Sigmoid colon (tissue), 7 donors: ENCODE results near the gene POLG. TPM values are rescaled to one million over a fixed set of nuclear protein-coding genes. Genes with fewer than 3 reads are reported as not detected.

Experiments
- DNase-seq: peaks from one replicate; pipeline ENCODE4 v3.0.0-alpha.2; 2019
- H3K27ac ChIP-seq, 4 donors: fragments of 200-600 bp; sonication (generic); one replicate each; pipeline ENCODE4 v1.5.1; 2016 to 2019; ENCODE audit warnings: mild to moderate bottlenecking in 1 of 4
- H3K27me3 ChIP-seq, 3 donors: fragments of 200-600 bp; sonication (generic); one replicate each; pipeline ENCODE4 v1.5.1; 2019; ENCODE audit warnings: mild to moderate bottlenecking in 1 of 3
- H3K36me3 ChIP-seq, 4 donors: fragments of 200-600 bp; sonication (generic); one replicate each; pipeline ENCODE4 v1.5.1; 2016 to 2019
- H3K4me1 ChIP-seq, 4 donors: fragments of 200-600 bp; sonication (generic); one replicate each; pipeline ENCODE4 v1.5.1; 2017 to 2019
- H3K4me3 ChIP-seq, 4 donors: fragments of 200-600 bp; sonication (generic); one replicate each; pipeline ENCODE4 v1.5.1; 2017 to 2019; ENCODE audit warnings: mild to moderate bottlenecking in 2 of 4, moderate library complexity in 1 of 4
- H3K9me3 ChIP-seq, 4 donors: fragments of 200-600 bp in 3 of 4; sonication (generic) in 3 of 4; one replicate each; pipeline versions ENCODE4 v1.5.1 to v1.6.1; 2013 to 2019
- EP300 ChIP-seq, 4 donors: sonication (generic); formaldehyde crosslinking; IDR thresholded peaks; one replicate each; pipeline ENCODE4 v1.6.1; 2017; ENCODE audit warnings: antibody characterized with exemption in 4 of 4
- POLR2A ChIP-seq, 2 donors: fragments of 450-650 bp; IDR thresholded peaks; one replicate each; pipeline ENCODE4 v1.6.1; 2016; ENCODE audit warnings: antibody characterized with exemption in 2 of 2, mild to moderate bottlenecking in 2 of 2, moderate library complexity in 2 of 2
- POLR2AphosphoS5 ChIP-seq, 4 donors: sonication (generic); formaldehyde crosslinking; IDR thresholded peaks; one replicate each; pipeline ENCODE4 v1.6.1; 2017; ENCODE audit warnings: antibody characterized with exemption in 4 of 4
- WGBS, 2 donors: extraction: QIAGEN DNeasy Blood & Tissue Kit; methylation state at CpG; one replicate each; pipeline ENCODE4 v1.1.7; 2013; 5-methylcytosine and 5-hydroxymethylcytosine counted together
- intact Hi-C: fragments of 100-400 bp; cut with DNase I; formaldehyde crosslinking; loops from one replicate; pipeline ENCODE4 v1.15.1; 2023
- polyA plus RNA-seq, 3 donors: library from polyadenylated mRNA; stranded (reverse); fragments of 200-250 nt; gene quantifications; one replicate each; pipeline ENCODE4 v1.2.3, GENCODE V29; 2013
- total RNA-seq, 4 donors: library from RNA; depleted of rRNA; stranded (reverse); fragments of >200 nt; gene quantifications; one replicate each; pipeline ENCODE4 v1.1.0, GENCODE V29; 2016
- TF ChIP-seq, protein P1 (sequence below), 4 experiments: fragments of 450-650 bp in 3 of 4; fragments of 200-600 bp in 1 of 4; IDR thresholded peaks; one replicate each; pipeline ENCODE4 v1.5.1; 2016 to 2019; ENCODE audit warnings: antibody characterized with exemption in 4 of 4, mild to moderate bottlenecking in 3 of 4, moderate library complexity in 2 of 4
- donor health status: healthy with polysubstance abuse.
- donor health status: Bipolar disorder and iron deficiency.
- donor health status: healthy.

POLG gene
- total and polyA plus RNA-seq, 7 donors, result 25.2 to 43.4 (median 38.5) TPM

- Histone ChIP-seq H3K27ac (no peak overlapping the region), H3K4me1 (peaks cover 0 to 40% (median 32%) of the 10 kb centered on the region in 4 donors), H3K27me3 (peaks cover 83 to 100% (median 100%) of the 10 kb centered on the region in 3 donors), H3K9me3 (no peaks in the 10 kb centered on the region), H3K36me3 (no peaks in the 10 kb centered on the region), H3K4me3 (no peak overlapping the region)
- 22 to 24% methylated on average over 21 of the region's 21 CpGs for WGBS, 2 donors
- TF ChIP-seq EP300 (IDR thresholded peaks at IDR 0.05) (no peak), POLR2AphosphoS5 (IDR thresholded peaks at IDR 0.05) (no peak), POLR2A (IDR thresholded peaks at IDR 0.05) (no peak)
- TF ChIP-seq, protein P1, sequence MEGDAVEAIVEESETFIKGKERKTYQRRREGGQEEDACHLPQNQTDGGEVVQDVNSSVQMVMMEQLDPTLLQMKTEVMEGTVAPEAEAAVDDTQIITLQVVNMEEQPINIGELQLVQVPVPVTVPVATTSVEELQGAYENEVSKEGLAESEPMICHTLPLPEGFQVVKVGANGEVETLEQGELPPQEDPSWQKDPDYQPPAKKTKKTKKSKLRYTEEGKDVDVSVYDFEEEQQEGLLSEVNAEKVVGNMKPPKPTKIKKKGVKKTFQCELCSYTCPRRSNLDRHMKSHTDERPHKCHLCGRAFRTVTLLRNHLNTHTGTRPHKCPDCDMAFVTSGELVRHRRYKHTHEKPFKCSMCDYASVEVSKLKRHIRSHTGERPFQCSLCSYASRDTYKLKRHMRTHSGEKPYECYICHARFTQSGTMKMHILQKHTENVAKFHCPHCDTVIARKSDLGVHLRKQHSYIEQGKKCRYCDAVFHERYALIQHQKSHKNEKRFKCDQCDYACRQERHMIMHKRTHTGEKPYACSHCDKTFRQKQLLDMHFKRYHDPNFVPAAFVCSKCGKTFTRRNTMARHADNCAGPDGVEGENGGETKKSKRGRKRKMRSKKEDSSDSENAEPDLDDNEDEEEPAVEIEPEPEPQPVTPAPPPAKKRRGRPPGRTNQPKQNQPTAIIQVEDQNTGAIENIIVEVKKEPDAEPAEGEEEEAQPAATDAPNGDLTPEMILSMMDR (IDR thresholded peaks at IDR 0.05), result no peak
- no peak for DNase-seq
- intact Hi-C loops, result no loop called here
These were observed 32.2 kb upstream of the POLG start for GRCh38 chr15:89366656-89367393.

GRCh38 chr15:89365462-89366065, 30.9 kb upstream of the POLG start:
- intact Hi-C loops, result no loop called here
- H3K27me3 ChIP-seq, result peaks cover 85 to 100% (median 100%) of the 10 kb centered on the region in 3 donors
- no peak overlapping the region for H3K4me3 ChIP-seq
- WGBS, 2 donors, result 20 to 34% methylated on average over 22 of the region's 22 CpGs
- H3K36me3 ChIP-seq, result no peaks in the 10 kb centered on the region
- no peak overlapping the region for H3K27ac ChIP-seq
- H3K9me3 ChIP-seq, result no peaks in the 10 kb centered on the region
- DNase-seq, result no peak
- H3K4me1 ChIP-seq, result peaks cover 0 to 32% (median 20%) of the 10 kb centered on the region in 4 donors
- TF ChIP-seq POLR2A (IDR thresholded peaks at IDR 0.05), result no peak
- TF ChIP-seq, protein P1 (IDR thresholded peaks at IDR 0.05), result no peak
- TF ChIP-seq POLR2AphosphoS5 (IDR thresholded peaks at IDR 0.05), result no peak

DNA sequence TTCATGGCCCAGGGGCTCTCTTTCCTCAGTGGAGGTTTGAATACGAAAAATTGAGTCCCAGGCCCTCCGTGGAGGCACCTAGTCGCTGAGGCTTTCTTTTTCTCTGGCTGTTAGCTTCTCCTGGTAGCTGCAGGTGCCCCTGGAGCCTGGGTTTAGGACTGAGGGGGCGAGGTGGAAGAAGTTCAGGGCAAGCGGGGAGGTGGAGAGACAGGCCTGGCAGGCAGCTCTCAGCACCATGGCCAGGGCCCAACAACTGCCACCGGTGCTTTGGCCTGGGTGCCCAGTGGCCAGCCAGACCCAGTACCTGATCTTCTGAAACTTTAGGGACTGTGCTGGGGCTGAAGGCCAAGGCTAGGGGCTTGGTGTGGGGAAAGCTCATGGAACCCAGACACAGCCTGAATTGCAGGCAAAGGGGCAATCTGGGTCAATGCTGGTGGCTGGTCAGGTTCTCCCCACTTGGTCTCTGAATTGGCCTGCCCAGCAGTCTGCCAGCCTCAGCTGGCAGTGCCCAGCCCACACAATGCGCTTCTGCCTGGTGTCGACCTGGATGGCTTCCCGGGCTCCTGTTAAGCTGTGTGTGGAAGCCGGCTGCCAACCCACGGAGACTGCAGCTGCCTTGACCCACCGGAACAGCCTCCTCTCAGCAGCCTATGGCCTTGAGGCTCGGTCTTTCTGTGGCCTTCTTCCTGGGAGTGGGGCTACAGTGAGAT, 30.3 kb upstream of the POLG start:
- Histone ChIP-seq H3K36me3 (no peaks in the 10 kb centered on the region), H3K4me3 (no peak overlapping the region), H3K27me3 (peaks cover 86 to 100% (median 100%) of the 10 kb centered on the region in 3 donors), H3K27ac (no peak overlapping the region), H3K9me3 (no peaks in the 10 kb centered on the region), H3K4me1 (peaks cover 0 to 32% (median 19%) of the 10 kb centered on the region in 4 donors)
- WGBS, 2 donors, result 28 to 33% methylated on average over 13 of the region's 13 CpGs
- no peak for DNase-seq
- TF ChIP-seq POLR2A (IDR thresholded peaks at IDR 0.05) (no peak), POLR2AphosphoS5 (IDR thresholded peaks at IDR 0.05) (no peak), EP300 (IDR thresholded peaks at IDR 0.05) (no peak)
- TF ChIP-seq, protein P1 (IDR thresholded peaks at IDR 0.05), result no peak
- intact Hi-C loops, result no loop called here

DNA sequence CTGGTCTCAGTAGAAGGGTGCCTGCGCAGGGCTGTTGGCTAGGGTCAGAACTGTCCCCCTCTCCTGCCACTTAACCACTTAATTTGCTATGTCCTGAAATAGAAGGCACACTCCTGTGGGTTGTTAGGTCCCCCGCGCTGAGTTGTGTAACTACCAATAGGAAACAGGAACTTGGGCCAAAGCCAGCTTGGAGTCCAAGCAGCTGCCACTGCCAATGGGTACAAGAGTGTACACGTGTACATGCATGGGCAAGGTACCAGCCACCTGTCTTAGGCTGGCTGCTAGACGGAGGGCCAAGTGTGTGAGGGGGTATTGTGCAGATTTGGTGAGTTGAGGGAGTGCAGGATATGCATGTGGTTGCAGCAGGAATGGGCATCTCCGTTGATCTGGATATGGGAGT, 29.7 kb upstream of the POLG start:
- H3K27ac ChIP-seq, result no peak overlapping the region
- no peak for DNase-seq
- WGBS, 2 donors, result 13 to 17% methylated on average over 6 of the region's 6 CpGs
- peaks cover 88 to 100% (median 100%) of the 10 kb centered on the region in 3 donors for H3K27me3 ChIP-seq
- H3K4me1 ChIP-seq, result peaks cover 0 to 36% (median 20%) of the 10 kb centered on the region in 4 donors
- intact Hi-C loops, result no loop called here
- TF ChIP-seq, protein P1 (IDR thresholded peaks at IDR 0.05), result no peak
- TF ChIP-seq POLR2A (IDR thresholded peaks at IDR 0.05) (no peak), EP300 (IDR thresholded peaks at IDR 0.05) (no peak), POLR2AphosphoS5 (IDR thresholded peaks at IDR 0.05) (no peak)
- no peaks in the 10 kb centered on the region for H3K36me3 ChIP-seq
- H3K4me3 ChIP-seq, result no peak overlapping the region
- H3K9me3 ChIP-seq, result no peaks in the 10 kb centered on the region
